OCI-LY7 (cell line): ENCODE results near the gene TMOD3.
A peak's percentile ranks its signal among the peaks of the same experiment; 100 is the strongest.

ENCODE experiments used
- CTCF ChIP-seq: fragments of 200-600 bp; sonication (generic); conservative IDR thresholded peaks from 2 replicates; pipeline ENCODE4 v1.5.1; 2014; ENCODE audit warnings: mild to moderate bottlenecking, antibody characterized with exemption, low read length, moderate library complexity, mixed read lengths
- EZH2phosphoT487 ChIP-seq: fragments of 200-600 bp; sonication (generic); IDR thresholded peaks from 2 replicates; pipeline ENCODE4 v1.6.1; 2018; ENCODE audit warnings: low read depth, borderline replicate concordance, mild to moderate bottlenecking, mixed run types, antibody characterized with exemption, low read length, moderate library complexity, mixed read lengths

GRCh38 chr15:51801391-51801835 is 28.0 kb upstream of the TMOD3 start:
- TF ChIP-seq CTCF (peak; percentile 84), EZH2phosphoT487 (no peak)
